ENCODE data around the gene ENDOV. TPM values are rescaled to one million over a fixed set of nuclear protein-coding genes. Genes with fewer than 3 reads are reported as not detected.
"Not testable (repeated sequence)": the region's sequence is repeated elsewhere in the genome, so short reads cannot be mapped to it uniquely, and the experiment has no call there.

Gene ENDOV
- total RNA-seq, 4 donors from 2014 or later: 17.1 to 47.8 (median 19.3) TPM

- DNase-seq (ENCODE audit: low spot score in 2 of 2): no peak
- H3K27me3 ChIP-seq: no peaks in the 10 kb centered on the region
- H3K4me1 ChIP-seq: peaks cover 7% of the 10 kb centered on the region
Measured at GRCh38 chr17:80396157-80397033, 18.6 kb upstream of the ENDOV start.

GRCh38 chr17:80397034-80397387 is 18.0 kb upstream of the ENDOV start:
- Histone ChIP-seq H3K4me1 (peaks cover 7% of the 10 kb centered on the region), H3K9me3 (no peaks in the 10 kb centered on the region), H3K4me3 (no peak overlapping the region), H3K27me3 (no peaks in the 10 kb centered on the region), H3K36me3 (peaks cover 28% of the 10 kb centered on the region), H3K27ac (no peak overlapping the region)
- WGBS: 93% methylated on average over 6 of the region's 6 CpGs
- DNase-seq (ENCODE audit: low spot score in 2 of 2): no peak
- TF ChIP-seq POLR2A (IDR thresholded peaks at IDR 0.05): no peak
- TF ChIP-seq POLR2AphosphoS5 (IDR thresholded peaks at IDR 0.05): no peak
- TF ChIP-seq CTCF (IDR thresholded peaks at IDR 0.05): no peak
- TF ChIP-seq EP300 (IDR thresholded peaks at IDR 0.05): no peak

More at GRCh38 chr17:80396157-80397033, 18.6 kb upstream of the ENDOV start:
- H3K4me3 ChIP-seq: no peak overlapping the region
- H3K9me3 ChIP-seq: no peaks in the 10 kb centered on the region
- TF ChIP-seq POLR2A (IDR thresholded peaks at IDR 0.05): no peak
- no peak for TF ChIP-seq EP300 (IDR thresholded peaks at IDR 0.05)
- TF ChIP-seq CTCF (IDR thresholded peaks at IDR 0.05): no peak
- no peak for TF ChIP-seq POLR2AphosphoS5 (IDR thresholded peaks at IDR 0.05)
- 61% methylated on average over 9 of the region's 9 CpGs for WGBS
- no peak overlapping the region for H3K27ac ChIP-seq
- H3K36me3 ChIP-seq: peaks cover 32% of the 10 kb centered on the region

GRCh38 chr17:80397686-80398085 is 17.3 kb upstream of the ENDOV start:
- no peak for DNase-seq (ENCODE audit: low spot score in 2 of 2)
- no peaks in the 10 kb centered on the region for H3K9me3 ChIP-seq
- no peak for TF ChIP-seq POLR2A (IDR thresholded peaks at IDR 0.05)
- TF ChIP-seq EP300 (IDR thresholded peaks at IDR 0.05): no peak
- no peak for TF ChIP-seq POLR2AphosphoS5 (IDR thresholded peaks at IDR 0.05)
- TF ChIP-seq CTCF (IDR thresholded peaks at IDR 0.05): no peak
- H3K4me1 ChIP-seq: peaks cover 7% of the 10 kb centered on the region
- H3K27me3 ChIP-seq: no peaks in the 10 kb centered on the region
- WGBS: 86% methylated on average over 9 of the region's 10 CpGs
- H3K36me3 ChIP-seq: peaks cover 22% of the 10 kb centered on the region
- H3K27ac ChIP-seq: no peak overlapping the region
- H3K4me3 ChIP-seq: no peak overlapping the region

GRCh38 chr17:80401086-80401485 is 13.9 kb upstream of the ENDOV start:
- DNase-seq (ENCODE audit: low spot score in 2 of 2); H3K9me3 ChIP-seq; H3K27me3 ChIP-seq; H3K4me3 ChIP-seq; H3K27ac ChIP-seq; H3K4me1 ChIP-seq; H3K36me3 ChIP-seq: not testable (repeated sequence)
- 83% methylated on average over 9 of the region's 9 CpGs for WGBS

- DNase-seq (ENCODE audit: low spot score in 2 of 2); H3K27me3 ChIP-seq; H3K4me3 ChIP-seq; H3K4me1 ChIP-seq; H3K36me3 ChIP-seq; H3K9me3 ChIP-seq; H3K27ac ChIP-seq: not testable (repeated sequence)
- WGBS: 89% methylated on average over 7 of the region's 13 CpGs
Measured at GRCh38 chr17:80402102-80402501, 12.9 kb upstream of the ENDOV start.

GRCh38 chr17:80402959-80403358 is 12.0 kb upstream of the ENDOV start:
- Histone ChIP-seq H3K4me1 (no peaks in the 10 kb centered on the region), H3K9me3 (no peaks in the 10 kb centered on the region), H3K27me3 (no peaks in the 10 kb centered on the region), H3K4me3 (no peak overlapping the region), H3K36me3 (no peaks in the 10 kb centered on the region), H3K27ac (no peak overlapping the region)
- no peak for TF ChIP-seq EP300 (IDR thresholded peaks at IDR 0.05)
- TF ChIP-seq CTCF (IDR thresholded peaks at IDR 0.05): no peak
- no peak for TF ChIP-seq POLR2A (IDR thresholded peaks at IDR 0.05)
- no peak for TF ChIP-seq POLR2AphosphoS5 (IDR thresholded peaks at IDR 0.05)
- WGBS: 97% methylated on average over 4 of the region's 4 CpGs
- DNase-seq (ENCODE audit: low spot score in 2 of 2): no peak

Measured in suprapubic skin (tissue), 4 donors.